C4-2B (cell line): ENCODE results near the gene DMAP1.

ENCODE experiments used
- CTCF ChIP-seq: fragments of 450-650 bp; conservative IDR thresholded peaks from 2 replicates; pipeline ENCODE4 v1.5.1; 2017; ENCODE audit warnings: mild to moderate bottlenecking
- ZFX ChIP-seq: fragments of 450-650 bp; IDR thresholded peaks from 2 replicates; pipeline ENCODE4 v1.6.1; 2017

GRCh38 chr1:44244986-44245385, 31.7 kb downstream of the DMAP1 start:
- no peak for TF ChIP-seq ZFX
- TF ChIP-seq CTCF = no peak
